CD4-positive, alpha-beta T cell treated with Interleukin-6 at 100 ng/mL for 8 hours (primary cell): ENCODE data around the gene NOVA2.
A peak's percentile ranks its signal among the peaks of the same experiment; 100 is the strongest.

Experiments used
- DNase-seq: peaks from one replicate; pipeline ENCODE4 v3.0.0-alpha.2; 2020; ENCODE audit warnings: mixed read lengths, low spot score

The NOVA2 gene

DNA sequence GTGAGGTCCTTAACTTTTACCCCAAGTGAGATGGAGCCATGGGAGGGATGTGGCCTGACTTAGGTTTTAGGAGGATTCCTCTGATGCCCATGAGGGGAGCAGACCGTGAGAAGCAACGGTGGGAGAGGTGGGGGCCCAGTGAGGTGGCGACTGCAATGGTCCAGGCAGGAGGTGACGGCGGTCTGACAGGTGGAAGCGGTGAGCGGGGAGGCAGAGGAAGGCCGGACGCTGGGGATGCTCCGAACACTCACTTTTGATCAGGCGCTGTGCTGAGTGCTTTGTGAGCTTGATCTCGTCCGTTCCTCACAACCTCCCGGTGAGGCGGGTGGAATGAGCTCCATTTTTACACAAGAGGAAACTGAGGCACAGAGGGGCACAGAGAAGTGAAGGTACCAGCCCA lies 11.6 kb downstream of the NOVA2 start:
- no peak for DNase-seq

DNA sequence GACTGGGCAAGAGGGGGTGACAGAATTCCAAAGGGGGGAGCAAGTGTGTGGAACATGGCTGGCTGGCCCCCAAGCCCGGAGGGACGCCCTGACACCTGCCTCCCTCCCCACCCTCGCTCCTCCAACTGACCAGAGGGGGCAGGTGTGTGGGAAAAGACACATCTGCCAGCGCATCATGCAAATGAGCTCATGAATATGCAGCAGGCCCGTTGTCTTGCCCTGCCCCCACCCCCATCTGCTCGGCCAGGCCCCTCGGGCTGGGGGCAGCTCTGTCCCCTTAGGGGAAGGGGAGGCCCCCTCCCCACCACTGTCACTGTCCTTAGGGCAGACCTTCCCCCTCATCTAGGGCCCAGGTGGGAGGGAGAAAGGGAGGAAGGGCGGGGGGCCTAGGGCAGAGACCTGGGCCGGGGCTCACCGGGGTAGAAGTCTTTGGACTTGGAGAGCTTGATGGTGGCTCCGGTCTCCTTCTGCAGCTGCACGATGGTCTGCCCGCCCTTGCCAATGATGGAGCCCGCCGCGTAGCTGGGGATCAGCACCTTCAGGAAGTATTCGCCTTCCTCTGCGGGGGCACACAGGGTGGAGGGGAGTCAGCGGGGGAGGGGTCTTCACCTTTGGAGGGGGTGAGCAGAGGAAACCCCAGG lies 12.9 kb downstream of the NOVA2 start:
- DNase-seq: no peak

DNA sequence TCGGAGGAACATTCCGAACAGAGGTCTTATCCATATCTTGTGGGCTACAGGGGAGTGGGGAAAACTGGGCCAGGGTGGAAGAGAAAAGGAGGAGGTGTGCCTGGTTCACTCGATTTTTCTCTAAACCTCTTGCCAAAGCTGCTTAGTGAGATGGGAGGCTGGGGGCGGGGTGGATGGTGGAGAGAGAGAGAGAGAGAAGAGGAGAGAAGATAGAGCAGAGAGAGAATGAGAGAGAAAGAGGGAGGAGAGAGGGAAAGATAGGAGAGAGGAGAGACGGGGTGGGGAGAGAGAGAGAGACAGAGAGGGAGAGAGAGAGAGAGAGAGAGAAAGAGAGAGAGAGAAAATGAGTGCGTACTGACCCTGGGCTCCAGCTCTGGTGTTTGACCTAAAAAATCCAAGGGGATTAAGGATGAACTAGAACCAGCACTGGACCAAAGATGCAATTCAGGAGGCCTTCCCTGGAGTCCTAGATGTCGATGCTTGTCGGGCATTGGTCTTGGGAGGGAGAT lies 14.1 kb downstream of the NOVA2 start:
- no peak for DNase-seq

DNA sequence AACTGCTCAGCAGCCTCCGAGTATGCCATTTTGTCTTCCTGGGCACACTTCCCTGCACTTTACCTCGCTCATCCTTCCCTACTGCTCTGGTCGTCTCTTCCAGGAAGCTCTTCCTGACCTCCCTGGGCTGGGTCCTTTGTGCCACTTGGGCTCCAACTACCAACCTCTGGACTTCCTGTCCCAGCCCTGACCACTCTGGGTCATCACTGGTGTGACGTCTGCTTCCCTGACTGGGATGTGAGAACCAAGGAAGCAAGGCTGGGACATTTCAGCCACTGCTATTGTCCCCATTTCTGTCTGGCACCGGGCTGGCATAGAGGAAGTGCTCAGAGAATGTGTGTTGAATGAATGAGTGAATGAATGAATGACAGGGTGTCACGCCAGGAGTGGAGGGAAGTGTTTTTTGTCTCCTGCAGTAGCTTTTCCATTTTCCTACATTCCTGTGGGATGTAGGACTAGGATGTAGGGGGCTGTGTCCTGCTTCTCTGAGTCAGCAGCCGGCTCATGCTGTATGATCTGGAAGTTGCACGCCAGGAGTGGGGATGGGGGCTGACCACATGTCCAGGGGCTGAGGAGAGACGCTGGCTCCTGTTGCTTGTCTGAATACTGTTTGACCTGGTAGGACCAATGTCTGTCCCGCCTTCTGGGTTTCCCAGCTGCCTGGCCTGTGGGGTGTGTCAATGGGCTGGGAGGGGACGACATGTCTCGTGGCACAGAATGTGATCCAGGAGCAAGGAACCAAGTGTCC lies 14.7 kb downstream of the NOVA2 start:
- no peak for DNase-seq

DNA sequence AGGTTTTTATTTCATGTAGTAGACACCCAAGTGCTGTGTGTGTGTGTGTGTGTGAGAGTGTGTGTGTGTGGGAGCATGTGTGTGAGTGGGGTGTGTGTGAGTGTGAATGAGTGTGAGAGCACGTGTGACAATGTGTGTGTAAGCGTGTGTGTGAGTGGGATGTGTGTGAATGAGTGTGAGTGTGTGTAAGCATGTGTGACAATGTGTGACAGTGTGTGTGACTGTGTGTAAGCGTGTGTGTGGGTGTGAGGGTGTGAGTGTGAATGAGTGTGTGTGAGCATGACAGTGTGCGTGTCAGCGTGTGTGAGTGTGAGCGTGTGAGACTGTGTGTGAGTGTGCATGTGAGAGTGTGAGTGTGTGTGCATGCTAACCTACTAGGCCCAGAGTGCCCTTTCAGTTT lies 15.3 kb downstream of the NOVA2 start:
- DNase-seq: no peak

DNA sequence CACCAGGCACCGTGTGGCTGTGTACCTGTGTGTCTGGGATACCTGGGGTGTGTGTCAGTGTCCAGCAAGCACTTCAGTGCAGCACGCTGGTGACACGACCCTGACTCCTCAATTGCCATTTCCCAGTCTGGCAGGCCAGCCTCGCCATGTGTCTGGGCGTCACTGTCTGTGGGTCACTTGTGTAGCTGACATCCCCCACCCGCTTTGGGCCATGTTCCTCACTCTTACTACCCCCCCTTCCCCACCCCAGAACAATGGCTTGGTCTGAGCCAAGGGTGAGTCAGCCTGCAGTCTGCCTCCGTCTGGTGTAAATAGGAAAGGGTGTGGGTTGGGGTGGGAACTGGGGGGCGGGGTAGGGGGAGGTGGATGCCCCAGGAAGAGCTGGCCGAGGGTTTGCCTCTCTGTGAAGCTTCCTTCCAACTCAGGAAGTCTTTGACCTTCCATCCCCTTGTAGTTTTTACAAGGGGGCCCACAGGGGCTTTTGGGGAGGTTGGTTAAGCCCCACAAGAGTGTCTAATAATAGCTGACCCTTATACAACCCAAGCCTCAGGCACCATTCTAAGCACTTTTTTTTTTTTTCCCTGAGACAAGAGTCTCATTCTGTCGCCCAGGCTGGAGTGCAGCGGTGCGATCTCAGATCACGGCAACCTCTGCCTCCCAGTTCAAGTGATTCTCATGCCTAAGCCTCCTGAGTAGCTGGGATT lies 17.6 kb downstream of the NOVA2 start:
- no peak for DNase-seq

DNA sequence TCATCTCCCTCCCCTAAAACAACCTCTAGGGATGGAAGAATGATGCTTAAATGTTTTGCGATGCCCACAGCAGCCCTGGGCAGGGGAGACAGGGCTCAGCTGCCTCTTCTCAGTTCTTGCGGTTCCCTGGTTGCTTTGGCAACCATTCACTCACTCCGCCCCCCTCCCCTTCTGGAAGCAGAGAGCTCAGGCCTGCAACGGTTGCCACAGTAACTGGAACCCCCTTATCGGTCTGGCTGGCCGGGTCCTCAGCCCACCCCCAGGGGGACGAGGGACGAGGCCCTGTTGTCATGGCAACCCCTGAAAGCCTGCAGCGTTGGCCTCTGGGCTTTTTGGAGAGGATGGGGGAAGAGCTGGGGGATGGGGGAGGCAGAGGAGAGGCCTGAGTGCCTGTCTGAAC lies 19.5 kb downstream of the NOVA2 start:
- DNase-seq: no peak

DNA sequence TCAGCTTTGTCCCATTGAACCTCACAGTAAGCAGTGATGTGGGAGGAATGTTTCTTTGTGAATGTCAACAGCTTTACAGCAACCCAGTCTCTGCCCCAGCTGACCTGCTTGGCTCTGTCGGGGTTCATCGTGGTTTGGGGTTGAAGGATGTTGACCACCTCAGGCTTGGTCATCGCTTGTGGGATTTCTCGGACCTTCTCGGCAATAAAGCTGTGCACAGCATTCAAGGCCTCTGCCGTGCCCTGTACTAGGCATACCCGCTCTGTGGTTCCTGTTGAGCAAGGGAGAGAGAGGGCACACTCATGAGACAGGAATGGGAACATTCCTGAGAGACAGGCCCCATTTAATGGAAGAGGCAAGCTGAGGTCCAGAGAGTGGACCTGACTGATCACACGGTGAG lies 20.0 kb downstream of the NOVA2 start:
- DNase-seq: no peak

DNA sequence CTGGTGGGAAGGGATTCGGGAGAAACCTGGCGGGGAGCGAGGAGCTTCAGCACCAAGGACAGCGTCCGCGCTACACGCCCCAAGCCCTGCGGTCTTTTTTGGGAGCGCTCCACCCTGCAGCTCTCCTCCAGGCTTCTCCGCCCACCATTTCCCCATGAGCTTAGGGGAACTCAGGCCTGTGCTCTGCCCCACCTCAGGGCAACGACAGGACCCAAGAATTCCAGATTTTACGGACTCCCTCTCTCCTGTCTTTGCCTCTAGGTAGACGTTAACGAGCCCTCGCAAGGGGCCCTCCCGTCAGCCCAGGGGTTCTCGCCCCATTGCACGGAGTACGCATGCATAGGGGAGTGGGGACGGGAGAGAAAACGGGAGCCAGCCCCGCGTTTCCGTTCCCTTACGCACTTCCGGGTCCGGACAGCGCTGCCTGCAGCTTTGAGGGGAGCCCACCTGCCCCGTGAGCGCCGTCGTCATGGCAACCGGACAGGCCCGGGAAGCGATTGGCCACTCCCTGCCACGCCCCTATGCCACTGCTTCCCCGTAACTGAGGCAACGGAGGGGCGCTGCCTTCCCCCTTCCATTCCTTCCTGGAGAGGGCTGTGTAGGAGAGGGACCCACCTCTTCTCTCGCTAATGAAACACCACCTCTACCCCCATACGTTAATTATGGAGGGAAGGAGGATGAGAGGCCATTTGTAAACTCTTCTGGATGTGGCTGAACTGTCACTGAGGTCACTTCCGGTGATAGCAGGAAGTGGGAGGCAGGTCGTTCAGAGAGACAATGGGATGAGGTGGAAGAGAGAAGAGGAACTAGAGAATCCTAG lies 20.8 kb downstream of the NOVA2 start:
- no peak for DNase-seq

DNA sequence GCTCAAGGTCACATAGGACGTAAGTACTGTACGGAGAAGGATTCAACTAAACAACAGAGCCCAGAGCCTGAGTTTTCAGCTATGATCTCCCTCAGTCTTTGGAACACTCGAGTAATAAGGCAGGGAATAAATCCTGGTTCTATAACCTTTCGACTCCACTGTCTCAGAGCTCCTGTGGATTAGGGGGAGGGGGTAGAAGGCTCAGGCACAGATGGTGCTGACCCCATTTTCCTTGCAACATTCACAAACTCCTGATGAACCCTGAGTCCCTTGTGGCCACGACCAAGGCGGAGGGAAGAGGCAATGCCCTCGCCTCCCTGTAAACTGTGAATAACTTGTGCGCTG lies 21.4 kb downstream of the NOVA2 start:
- DNase-seq: no peak

DNA sequence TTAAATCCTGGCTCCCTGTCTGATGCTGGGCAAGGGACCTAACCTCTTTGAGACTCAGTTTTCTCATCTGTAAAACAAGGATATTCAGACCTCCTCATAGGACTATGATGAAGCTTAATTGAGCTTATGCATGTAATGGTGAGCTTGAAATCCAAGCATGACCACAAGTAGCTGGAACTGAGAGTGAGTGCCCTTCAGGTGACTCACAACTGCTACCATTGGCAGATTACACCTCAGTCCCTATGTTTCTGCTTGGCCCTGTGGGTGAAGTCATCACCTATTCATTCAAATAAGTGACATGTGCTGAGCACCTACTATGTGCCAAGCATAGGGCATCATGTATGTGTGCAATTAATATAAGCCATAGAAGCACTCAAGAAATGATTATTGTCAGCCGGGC lies 25.7 kb downstream of the NOVA2 start:
- no peak for DNase-seq

DNA sequence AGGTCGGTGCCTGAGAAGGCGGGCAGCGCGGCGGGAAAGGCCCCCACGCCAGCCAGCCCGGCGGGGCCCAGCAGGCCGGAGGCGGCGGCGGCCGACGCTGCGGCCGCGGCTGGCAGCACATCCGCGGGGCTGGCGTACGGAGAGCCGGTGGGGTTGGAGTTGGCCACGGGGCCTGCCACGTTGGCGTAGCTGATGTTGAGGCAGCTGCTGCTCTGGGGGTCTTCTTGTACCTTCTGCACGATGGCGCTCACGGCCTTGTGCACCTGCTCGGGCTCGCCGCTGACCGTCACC lies 33.2 kb downstream of the NOVA2 start:
- no peak for DNase-seq

DNA sequence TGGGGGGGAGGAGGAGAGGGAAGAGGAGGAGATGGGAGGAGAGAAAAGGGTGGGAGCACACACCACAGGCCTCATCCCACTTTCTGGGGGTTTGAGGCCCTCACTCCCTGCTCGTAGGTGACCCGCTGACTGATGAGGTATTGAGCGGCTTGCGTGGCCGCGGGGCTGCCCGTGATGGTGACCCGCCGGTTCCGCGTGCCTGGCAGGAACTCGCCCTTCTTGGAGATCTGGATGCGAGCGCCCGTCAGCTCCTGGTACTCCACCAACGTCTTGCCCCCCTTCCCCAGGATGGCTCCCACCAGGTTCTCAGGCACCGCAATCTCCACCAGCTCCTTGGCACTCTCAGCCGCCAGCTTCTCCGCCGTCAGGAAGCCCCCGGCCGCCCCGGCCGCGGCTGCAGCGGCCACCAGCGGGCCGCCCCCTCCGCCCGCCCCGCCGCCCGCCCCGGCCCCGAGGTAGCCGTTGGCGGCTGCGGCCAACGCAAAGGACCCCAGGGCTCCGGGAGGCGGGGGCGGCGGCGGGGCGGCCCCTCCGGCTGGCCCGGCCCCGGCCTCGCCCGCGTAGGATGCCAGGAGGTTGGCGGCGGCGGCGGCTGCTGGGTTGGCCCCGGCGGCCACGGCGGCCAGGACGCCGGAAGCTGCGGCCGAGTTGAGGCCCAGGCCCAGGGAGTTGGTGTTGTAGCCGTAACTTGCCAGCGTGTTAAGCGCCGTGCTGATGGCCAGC lies 33.7 kb downstream of the NOVA2 start:
- no peak for DNase-seq

DNA sequence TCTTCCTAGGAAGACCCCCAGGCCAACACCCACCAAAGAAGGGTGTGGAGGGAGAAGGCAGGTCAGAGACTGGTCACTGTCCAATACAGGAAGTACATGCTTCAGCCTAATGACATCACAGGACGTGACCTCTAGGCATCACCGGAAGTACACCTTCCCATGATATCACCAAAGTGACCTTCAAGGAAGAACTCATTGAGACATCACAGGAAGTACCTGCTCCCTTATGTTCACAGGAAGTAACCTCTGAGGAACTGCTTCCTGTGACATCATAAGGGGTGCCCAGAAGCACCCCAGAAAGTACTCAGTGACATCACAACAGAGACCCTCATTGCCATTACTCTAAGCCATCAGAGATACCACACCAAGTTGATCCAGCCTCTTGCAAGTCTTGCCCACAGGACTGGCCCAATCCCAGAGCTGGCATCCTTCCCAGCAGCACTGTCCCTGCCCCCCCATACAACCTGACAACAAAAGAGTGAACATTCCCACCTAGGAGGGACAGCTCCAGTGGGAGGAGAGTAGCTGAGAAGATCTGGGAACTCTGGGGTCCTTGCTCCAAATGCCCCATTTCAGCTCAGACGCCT lies 34.8 kb downstream of the NOVA2 start:
- no peak for DNase-seq

DNA sequence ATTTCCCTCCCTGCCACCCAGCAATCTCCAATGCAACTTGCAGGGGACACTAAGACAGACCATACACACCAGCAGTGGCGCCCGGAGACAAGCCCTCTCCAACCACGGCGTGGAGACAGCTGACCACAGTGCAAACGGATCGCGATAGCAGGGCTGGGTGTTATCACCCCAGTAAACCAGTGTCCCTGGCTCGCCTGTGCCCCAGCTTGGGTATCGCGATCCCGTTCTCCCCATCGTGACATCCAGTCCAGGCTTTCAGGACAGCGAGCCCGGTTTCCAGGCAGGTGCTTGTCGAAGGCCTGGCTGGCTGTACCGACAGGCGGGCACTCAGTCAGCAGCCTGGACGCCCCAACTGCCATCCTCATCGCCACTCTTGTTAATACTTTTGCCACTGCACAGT lies 38.4 kb downstream of the NOVA2 start:
- DNase-seq: no peak

DNA sequence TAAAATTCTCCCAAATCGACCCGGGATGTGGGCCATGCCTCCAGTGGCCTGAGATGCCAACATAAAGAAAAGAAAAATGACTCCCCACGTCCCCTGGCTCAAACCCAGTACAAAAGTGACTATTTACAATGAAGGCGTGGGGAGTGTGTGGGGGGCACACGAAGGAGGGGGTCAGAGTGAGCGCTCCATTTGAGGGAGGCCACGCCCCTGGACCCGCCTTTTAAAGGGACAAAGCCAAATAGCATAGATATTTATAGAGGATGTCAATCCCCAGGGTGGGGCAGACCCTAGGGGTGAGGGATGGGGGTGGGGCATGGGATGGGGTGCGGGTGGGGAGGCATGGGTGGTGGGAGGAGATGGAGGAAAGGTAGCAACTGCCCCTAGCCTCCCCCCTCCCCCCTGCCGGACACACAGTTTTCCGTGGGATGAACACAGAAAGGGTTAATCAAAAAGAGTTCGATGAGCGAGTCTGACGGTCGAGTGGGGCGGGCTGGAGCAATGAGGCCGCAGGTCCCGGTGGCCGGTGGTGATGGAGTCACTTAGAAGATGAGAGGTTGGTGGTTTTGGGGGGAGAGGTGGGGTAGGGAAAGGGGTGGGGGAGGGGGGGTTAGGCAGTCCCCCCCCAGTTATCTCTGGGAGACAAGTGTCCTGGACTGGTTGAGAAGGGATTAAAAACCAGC lies 39.0 kb downstream of the NOVA2 start:
- DNase-seq: no peak

DNA sequence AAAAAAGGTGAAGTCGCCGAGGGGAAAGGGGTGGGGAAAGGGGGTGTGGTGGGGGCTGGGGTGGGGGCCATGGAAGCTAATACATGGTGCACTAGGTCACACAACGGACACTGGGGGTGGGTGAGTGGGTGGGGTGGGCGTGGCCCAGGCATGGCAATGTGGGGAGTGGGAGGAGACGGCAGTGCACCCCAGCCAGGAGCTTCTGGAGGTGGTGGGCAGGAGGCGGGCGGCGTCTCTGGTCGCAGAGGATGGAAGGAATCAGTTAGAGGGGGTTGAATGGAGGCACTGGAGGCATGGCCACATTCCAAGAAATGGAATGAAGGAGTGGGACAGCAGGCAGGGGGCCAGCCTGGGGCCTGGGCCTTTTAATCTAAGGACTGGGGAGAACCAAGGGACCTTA lies 39.9 kb downstream of the NOVA2 start:
- DNase-seq: no peak

DNA sequence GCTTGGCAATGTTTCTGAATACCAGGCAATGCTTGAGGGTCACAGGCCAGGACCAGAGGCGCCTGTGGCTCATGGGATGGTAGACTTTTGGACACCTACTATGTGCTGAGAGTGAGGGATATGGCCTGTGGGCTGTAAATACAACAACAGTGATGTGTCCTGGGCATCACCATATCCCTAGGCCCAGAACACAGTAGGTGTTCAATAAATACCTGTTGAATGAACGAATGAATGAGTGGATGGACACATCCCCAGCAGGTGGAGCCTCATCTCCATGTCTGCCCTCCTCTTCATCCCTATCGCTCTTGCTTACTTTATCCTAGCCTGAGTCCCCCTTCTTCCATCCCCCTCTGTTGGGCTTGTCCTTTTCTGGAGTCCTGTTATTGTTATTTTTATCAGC lies 42.6 kb downstream of the NOVA2 start:
- DNase-seq: no peak

DNA sequence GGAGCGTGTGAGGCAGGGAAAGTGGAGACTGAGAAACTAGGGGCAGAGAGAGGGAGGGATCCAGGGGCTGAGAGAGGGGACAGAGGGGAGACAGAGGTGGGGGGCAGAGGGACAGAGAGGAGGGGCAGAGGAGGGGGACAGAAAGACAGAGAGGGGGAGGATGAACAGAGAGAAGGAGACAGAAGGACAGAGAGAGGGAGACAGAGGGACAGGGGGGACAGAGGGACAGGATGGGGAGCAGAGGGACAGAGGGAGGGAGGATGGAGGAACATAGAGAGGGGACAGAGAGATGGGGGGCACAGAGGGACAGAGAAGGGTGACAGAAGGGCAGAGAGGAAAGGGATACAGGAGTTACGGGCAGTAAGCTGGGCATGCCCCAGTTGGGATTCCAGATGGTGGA lies 44.4 kb downstream of the NOVA2 start:
- DNase-seq: no peak

DNA sequence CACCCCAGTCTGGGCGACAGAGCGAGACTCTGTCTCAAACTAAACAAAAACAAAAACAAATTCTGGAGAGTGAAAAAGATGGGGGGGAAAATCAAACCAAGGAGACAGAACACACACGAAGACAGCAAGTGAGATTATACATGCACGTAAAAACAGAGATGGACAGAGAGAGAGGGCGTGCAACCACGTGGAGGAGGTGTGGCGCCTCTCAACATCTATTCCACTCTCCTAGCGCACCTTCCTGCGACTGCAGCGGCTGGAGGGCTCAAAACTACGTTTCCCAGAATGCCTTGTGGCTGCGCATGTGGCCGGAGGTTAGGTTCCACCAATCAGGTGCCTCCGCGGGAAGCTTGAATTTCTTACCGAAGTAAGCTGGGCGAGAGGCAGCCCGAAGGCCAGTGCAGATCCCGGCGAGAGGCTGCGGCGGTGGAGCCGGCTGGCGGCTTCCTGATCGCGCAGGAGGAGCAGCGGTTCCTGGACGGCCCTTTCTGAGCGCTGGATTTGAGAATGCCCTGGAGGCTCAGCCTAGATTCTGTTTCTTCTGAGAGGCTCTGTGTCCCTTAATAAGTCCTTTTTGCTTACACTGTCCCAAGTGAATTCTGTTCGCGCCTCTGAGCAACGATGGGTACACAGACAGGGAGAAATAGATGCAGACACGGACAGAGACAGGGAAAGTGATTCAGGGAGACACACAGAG lies 46.0 kb downstream of the NOVA2 start:
- DNase-seq: peak; percentile 89
